MM.1S (cell line): ENCODE data around the gene GAPDH.
"Not testable (repeated sequence)": the region's sequence is repeated elsewhere in the genome, so short reads cannot be mapped to it uniquely, and the experiment has no call there.

Source experiments
- DNase-seq: peaks from one replicate; pipeline ENCODE4 v3.0.0-alpha.2; 2015
- H2AFZ ChIP-seq: fragments of 300-600 bp; sonication (generic); 2 replicates; pipeline ENCODE4 v1.6.0; 2016; ENCODE audit warnings: antibody characterized with exemption, low read length
- H3F3A ChIP-seq: fragments of 300-600 bp; sonication (generic); 2 replicates; pipeline ENCODE4 v1.6.1; 2016; ENCODE audit warnings: mild to moderate bottlenecking, antibody characterized with exemption, low read length, moderate library complexity, mixed read lengths; ENCODE audit not compliant: insufficient read depth
- H3K27ac ChIP-seq: fragments of 300-600 bp; sonication (generic); 2 replicates; pipeline ENCODE4 v1.5.1; 2016; ENCODE audit warnings: mild to moderate bottlenecking, low read length
- H3K27me3 ChIP-seq: fragments of 300-600 bp; sonication (generic); replicated peaks from 2 replicates; pipeline ENCODE4 v1.6.0; 2016; ENCODE audit warnings: low read length; ENCODE audit not compliant: insufficient read depth
- H3K36me3 ChIP-seq: fragments of 300-600 bp; sonication (generic); replicated peaks from 2 replicates; pipeline ENCODE4 v1.6.1; 2016; ENCODE audit warnings: mild to moderate bottlenecking, low read length, mixed read lengths; ENCODE audit not compliant: insufficient read depth
- H3K4me1 ChIP-seq: fragments of 300-600 bp; sonication (generic); 2 replicates; pipeline ENCODE4 v1.6.1; 2016; ENCODE audit warnings: low read length, mixed read lengths
- H3K4me2 ChIP-seq: fragments of 300-600 bp; sonication (generic); 2 replicates; pipeline ENCODE4 v1.6.0; 2016; ENCODE audit warnings: low read depth, low read length
- H3K4me3 ChIP-seq: fragments of 300-600 bp; sonication (generic); 2 replicates; pipeline ENCODE4 v1.5.1; 2016; ENCODE audit warnings: low read length, mixed read lengths
- H3K79me2 ChIP-seq: fragments of 300-600 bp; sonication (generic); 2 replicates; pipeline ENCODE4 v1.6.1; 2016; ENCODE audit warnings: mixed run types, low read length, mixed read lengths
- H3K9ac ChIP-seq: fragments of 300-600 bp; sonication (generic); 2 replicates; pipeline ENCODE4 v1.6.1; 2016; ENCODE audit warnings: low read length, mixed read lengths
- H3K9me2 ChIP-seq: fragments of 300-600 bp; sonication (generic); replicated peaks from 2 replicates; pipeline ENCODE4 v1.6.1; 2016; ENCODE audit warnings: mild to moderate bottlenecking, low read length, mixed read lengths; ENCODE audit not compliant: insufficient read depth
- H3K9me3 ChIP-seq: fragments of 300-600 bp; sonication (generic); replicated peaks from 2 replicates; pipeline ENCODE4 v1.6.1; 2016; ENCODE audit warnings: mild to moderate bottlenecking, low read length, mixed read lengths; ENCODE audit not compliant: insufficient read depth
- H4K20me1 ChIP-seq: fragments of 300-600 bp; sonication (generic); 2 replicates; pipeline ENCODE4 v1.6.1; 2016; ENCODE audit warnings: mild to moderate bottlenecking, low read length, moderate library complexity, mixed read lengths; ENCODE audit not compliant: insufficient read depth
- CTCF ChIP-seq: fragments of 300-600 bp; sonication (generic); IDR thresholded peaks from 2 replicates; pipeline ENCODE4 v1.5.1; 2016; ENCODE audit warnings: antibody characterized with exemption, low read length, mixed read lengths
- EZH2 ChIP-seq: fragments of 300-600 bp; sonication (generic); optimal IDR thresholded peaks from 2 replicates; pipeline ENCODE3; 2017; ENCODE audit warnings: low read depth, mild to moderate bottlenecking, antibody characterized with exemption, low read length, mixed read lengths
- EZH2phosphoT487 ChIP-seq: fragments of 300-600 bp; sonication (generic); IDR thresholded peaks from 2 replicates; pipeline ENCODE4 v1.6.1; 2018; ENCODE audit warnings: antibody characterized with exemption, low read length

Gene GAPDH

GRCh38 chr12:6554168-6555017 is 20.1 kb downstream of the GAPDH start:
- Histone ChIP-seq H3K27ac (no peak overlapping the region), H3K36me3 (no peaks in the 10 kb centered on the region), H3F3A (peaks cover 14% of the 10 kb centered on the region), H3K4me3 (peak overlapping the region; percentile 91), H3K9ac (peak overlapping the region; percentile 62; the same call in 1 of the 2 replicates), H2AFZ (no peak overlapping the region), H3K79me2 (peaks cover 54% of the 10 kb centered on the region), H3K27me3 (no peaks in the 10 kb centered on the region), H4K20me1 (no peaks in the 10 kb centered on the region), H3K4me2 (peak overlapping the region; percentile 99), H3K4me1 (0 out of 2 replicates have a peak, but pooled peaks cover 8% of the 10 kb centered on the region), H3K9me3 (no peaks in the 10 kb centered on the region), H3K9me2 (no peaks in the 10 kb centered on the region)
- TF ChIP-seq EZH2phosphoT487 (no peak), EZH2 (no peak), CTCF (peak; percentile 62)
- DNase-seq: peak; percentile 75

GRCh38 chr12:6555018-6555691 is 20.8 kb downstream of the GAPDH start:
- no peak overlapping the region for H3K27ac ChIP-seq
- H3K79me2 ChIP-seq: peaks cover 54% of the 10 kb centered on the region

GRCh38 chr12:6556496-6556817 is 22.1 kb downstream of the GAPDH start:
- not testable (repeated sequence) for DNase-seq, H2AFZ ChIP-seq, H3K27me3 ChIP-seq, H3K4me1 ChIP-seq, H3K9me3 ChIP-seq, H3K36me3 ChIP-seq, H4K20me1 ChIP-seq, H3K4me2 ChIP-seq, H3K9ac ChIP-seq, H3K27ac ChIP-seq, H3K4me3 ChIP-seq, H3K9me2 ChIP-seq
- H3F3A ChIP-seq: peaks cover 14% of the 10 kb centered on the region
- peaks cover 53% of the 10 kb centered on the region for H3K79me2 ChIP-seq

More at GRCh38 chr12:6555018-6555691, 20.8 kb downstream of the GAPDH start:
- peaks cover 14% of the 10 kb centered on the region for H3F3A ChIP-seq
- H3K36me3 ChIP-seq: no peaks in the 10 kb centered on the region; the same call in 1 of the 2 replicates
- H2AFZ ChIP-seq: peak overlapping the region; percentile 96
- H3K27me3 ChIP-seq: no peaks in the 10 kb centered on the region
- peak overlapping the region; percentile 62; the same call in 1 of the 2 replicates for H3K9ac ChIP-seq
- TF ChIP-seq CTCF (no peak), EZH2phosphoT487 (no peak), EZH2 (no peak)
- H3K9me3 ChIP-seq: no peaks in the 10 kb centered on the region
- no peaks in the 10 kb centered on the region for H4K20me1 ChIP-seq
- H3K4me2 ChIP-seq: peak overlapping the region; percentile 99
- no peaks in the 10 kb centered on the region for H3K9me2 ChIP-seq
- peak overlapping the region; percentile 91 for H3K4me3 ChIP-seq
- no peak for DNase-seq
- 0 out of 2 replicates have a peak, but pooled peaks cover 8% of the 10 kb centered on the region for H3K4me1 ChIP-seq
